ENCODE data around the gene SP8. TPM values are rescaled to one million over a fixed set of nuclear protein-coding genes. Genes with fewer than 3 reads are reported as not detected.

Gene SP8
- total and polyA plus RNA-seq, 5 donors from 2014 or later, result not detected

DNA sequence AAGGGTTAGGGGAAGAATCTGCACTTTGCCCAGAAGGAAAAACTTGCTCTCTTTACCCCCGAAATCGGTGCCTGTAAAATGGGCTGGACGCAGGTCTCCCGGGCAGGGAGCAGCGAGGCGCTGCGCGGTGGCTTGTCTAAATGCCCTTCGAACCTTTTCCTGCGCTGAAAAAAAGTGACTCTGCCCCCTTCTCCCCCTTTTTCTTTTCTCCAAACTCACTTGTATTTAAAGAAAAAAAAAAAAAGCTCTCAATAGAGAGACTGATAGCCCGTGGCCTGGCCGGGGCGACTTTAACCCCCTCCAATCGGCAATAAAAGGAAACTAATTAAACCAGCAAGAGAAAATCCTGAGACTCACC lies 286 bp downstream of the SP8 start:
- Histone ChIP-seq H3K27ac (ENCODE audit: insufficient read depth, low read length, poor library complexity, severe bottlenecking) (no peak overlapping the region), H3K27me3 (ENCODE audit: control insufficient read depth, insufficient read depth, low read length) (peaks cover 52% of the 10 kb centered on the region), H3K36me3 (ENCODE audit: control insufficient read depth, insufficient read depth, low read length) (no peaks in the 10 kb centered on the region), H3K9me3 (ENCODE audit: control insufficient read depth in 2 of 2, low read length in 2 of 2) (peaks cover 3 to 12% of the 10 kb centered on the region in 2 experiments), H3K4me3 (ENCODE audit: low read depth, low read length) (peak overlapping the region; percentile 53), H3K4me1 (ENCODE audit: control insufficient read depth, insufficient read depth, low read length, poor library complexity, severe bottlenecking) (peaks cover 30% of the 10 kb centered on the region)
- no peak overlapping the region for H3K27ac Mint-ChIP-seq
- ATAC-seq (ENCODE audit: low read depth in 2 of 2) (no peak), DNase-seq (no peak)
- peak overlapping the region; percentile 75 to 78 (median 77) for H3K4me3 Mint-ChIP-seq
- no peaks in the 10 kb centered on the region for H3K36me3 Mint-ChIP-seq
- H3K4me1 Mint-ChIP-seq, result peaks cover 12 to 24% (median 15%) of the 10 kb centered on the region in 4 donors
- H3K9me3 Mint-ChIP-seq, result peaks cover 2 to 30% (median 9%) of the 10 kb centered on the region in 7 donors
- H3K27me3 Mint-ChIP-seq, result peaks cover 81% of the 10 kb centered on the region

DNA sequence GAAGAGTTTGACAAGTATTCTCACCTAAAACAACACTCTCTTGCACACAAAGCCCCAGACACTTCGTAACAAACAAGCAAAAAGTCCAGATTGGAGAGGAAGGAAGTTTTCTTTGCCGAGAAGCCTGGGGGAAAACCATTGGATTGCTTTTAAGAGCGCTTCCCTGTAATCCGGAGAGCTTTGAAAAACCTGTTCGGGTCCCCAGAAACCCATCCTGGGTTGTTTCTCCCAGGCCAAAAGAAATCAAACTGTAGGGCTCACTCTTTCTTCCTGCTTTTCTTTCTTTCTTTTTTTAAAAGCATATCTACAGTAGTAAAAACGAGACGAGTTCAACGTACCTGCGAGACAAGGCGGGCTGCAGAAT lies 655 bp downstream of the SP8 start:
- no peaks in the 10 kb centered on the region for H3K36me3 ChIP-seq (ENCODE audit: control insufficient read depth, insufficient read depth, low read length)
- DNase-seq, result no peak
- peak overlapping the region; percentile 53 for H3K4me3 ChIP-seq (ENCODE audit: low read depth, low read length)
- peaks cover 3 to 12% of the 10 kb centered on the region in 2 experiments for H3K9me3 ChIP-seq (ENCODE audit: control insufficient read depth in 2 of 2, low read length in 2 of 2)
- ATAC-seq (ENCODE audit: low read depth in 2 of 2), result no peak
- Mint-ChIP-seq H3K27ac (no peak overlapping the region), H3K4me3 (peak overlapping the region; percentile 21 to 78 (median 76)), H3K4me1 (peaks cover 12 to 24% (median 14%) of the 10 kb centered on the region in 4 donors), H3K27me3 (peaks cover 80% of the 10 kb centered on the region), H3K9me3 (peaks cover 0 to 27% (median 8%) of the 10 kb centered on the region in 7 donors), H3K36me3 (no peaks in the 10 kb centered on the region)
- H3K27me3 ChIP-seq (ENCODE audit: control insufficient read depth, insufficient read depth, low read length), result peaks cover 51% of the 10 kb centered on the region
- peaks cover 30% of the 10 kb centered on the region for H3K4me1 ChIP-seq (ENCODE audit: control insufficient read depth, insufficient read depth, low read length, poor library complexity, severe bottlenecking)
- H3K27ac ChIP-seq (ENCODE audit: insufficient read depth, low read length, poor library complexity, severe bottlenecking), result no peak overlapping the region

GRCh38 chr7:20785157-20786048 lies 1.3 kb downstream of the SP8 start:
- H3K36me3 Mint-ChIP-seq, result no peaks in the 10 kb centered on the region
- DNase-seq (no peak), ATAC-seq (ENCODE audit: low read depth in 2 of 2) (no peak)
- peaks cover 12 to 24% (median 13%) of the 10 kb centered on the region in 4 donors for H3K4me1 Mint-ChIP-seq
- H3K27ac ChIP-seq (ENCODE audit: insufficient read depth, low read length, poor library complexity, severe bottlenecking), result no peak overlapping the region
- H3K4me3 Mint-ChIP-seq, result peak overlapping the region; percentile 10 to 78 (median 76)
- peaks cover 3 to 10% of the 10 kb centered on the region in 2 experiments for H3K9me3 ChIP-seq (ENCODE audit: control insufficient read depth in 2 of 2, low read length in 2 of 2)
- peak overlapping the region; percentile 53 for H3K4me3 ChIP-seq (ENCODE audit: low read depth, low read length)
- H3K36me3 ChIP-seq (ENCODE audit: control insufficient read depth, insufficient read depth, low read length), result no peaks in the 10 kb centered on the region
- peaks cover 54% of the 10 kb centered on the region for H3K27me3 ChIP-seq (ENCODE audit: control insufficient read depth, insufficient read depth, low read length)
- peaks cover 30% of the 10 kb centered on the region for H3K4me1 ChIP-seq (ENCODE audit: control insufficient read depth, insufficient read depth, low read length, poor library complexity, severe bottlenecking)
- H3K27me3 Mint-ChIP-seq, result peaks cover 80% of the 10 kb centered on the region
- H3K27ac Mint-ChIP-seq, result no peak overlapping the region
- H3K9me3 Mint-ChIP-seq, result peaks cover 0 to 29% (median 7%) of the 10 kb centered on the region in 7 donors

GRCh38 chr7:20784388-20785156 lies 2.1 kb downstream of the SP8 start:
- Histone ChIP-seq H3K4me1 (ENCODE audit: control insufficient read depth, insufficient read depth, low read length, poor library complexity, severe bottlenecking) (peaks cover 30% of the 10 kb centered on the region), H3K4me3 (ENCODE audit: low read depth, low read length) (no peak overlapping the region), H3K27me3 (ENCODE audit: control insufficient read depth, insufficient read depth, low read length) (peaks cover 50% of the 10 kb centered on the region), H3K9me3 (ENCODE audit: control insufficient read depth in 2 of 2, low read length in 2 of 2) (peaks cover 3 to 8% of the 10 kb centered on the region in 2 experiments), H3K36me3 (ENCODE audit: control insufficient read depth, insufficient read depth, low read length) (no peaks in the 10 kb centered on the region), H3K27ac (ENCODE audit: insufficient read depth, low read length, poor library complexity, severe bottlenecking) (no peak overlapping the region)
- H3K27me3 Mint-ChIP-seq, result peaks cover 80% of the 10 kb centered on the region
- H3K36me3 Mint-ChIP-seq, result no peaks in the 10 kb centered on the region
- ATAC-seq (ENCODE audit: low read depth in 2 of 2), result no peak
- peaks cover 0 to 26% (median 2%) of the 10 kb centered on the region in 7 donors for H3K9me3 Mint-ChIP-seq
- H3K27ac Mint-ChIP-seq, result no peak overlapping the region
- no peak for DNase-seq
- peaks cover 9 to 24% (median 13%) of the 10 kb centered on the region in 4 donors for H3K4me1 Mint-ChIP-seq
- H3K4me3 Mint-ChIP-seq, result no peak overlapping the region

DNA sequence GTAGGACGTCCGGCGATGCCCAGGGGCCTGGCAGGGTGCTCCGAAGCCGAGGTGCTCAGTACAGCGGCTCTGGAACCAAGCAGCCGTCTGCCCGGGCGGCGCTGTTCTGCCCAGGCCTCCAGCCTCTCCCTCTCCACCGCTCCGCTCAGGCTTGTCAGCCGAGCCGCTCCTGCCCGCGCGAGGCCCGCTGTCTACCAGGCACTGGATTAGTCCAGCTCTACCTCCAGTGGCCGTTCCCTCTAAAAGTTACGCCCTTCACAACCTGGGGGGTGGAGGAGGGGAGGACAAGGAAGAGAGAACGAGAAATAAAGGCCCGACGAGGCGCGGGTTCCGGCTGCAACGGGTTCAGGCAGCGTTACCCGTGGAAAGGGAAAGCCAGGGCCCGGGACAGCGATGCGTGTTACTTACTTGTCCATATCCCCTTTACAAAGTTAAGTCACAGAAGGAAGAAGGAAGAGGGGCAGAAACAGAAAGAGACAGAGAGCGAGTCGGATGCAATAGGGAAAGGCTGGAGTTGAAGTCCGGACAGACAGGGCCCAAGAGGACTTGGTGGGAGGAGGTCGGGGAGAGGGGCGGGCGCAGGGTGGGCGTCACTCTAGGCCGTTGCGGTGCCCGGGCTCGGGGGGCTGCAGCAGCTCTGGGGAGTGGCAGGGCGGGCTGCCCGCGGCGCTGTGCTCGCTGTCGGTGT lies 2.8 kb downstream of the SP8 start:
- Mint-ChIP-seq H3K27ac (peak overlapping the region in 1 of 3 donors; percentile 63), H3K9me3 (peaks cover 0 to 26% (median 2%) of the 10 kb centered on the region in 7 donors), H3K4me3 (peak overlapping the region in 3 of 4 donors; percentile 43 to 82 (median 75)), H3K36me3 (no peaks in the 10 kb centered on the region), H3K27me3 (peaks cover 83% of the 10 kb centered on the region), H3K4me1 (peaks cover 9 to 24% (median 13%) of the 10 kb centered on the region in 4 donors)
- Histone ChIP-seq H3K36me3 (ENCODE audit: control insufficient read depth, insufficient read depth, low read length) (no peaks in the 10 kb centered on the region), H3K27ac (ENCODE audit: insufficient read depth, low read length, poor library complexity, severe bottlenecking) (no peak overlapping the region), H3K9me3 (ENCODE audit: control insufficient read depth in 2 of 2, low read length in 2 of 2) (peaks cover under 1 to 8% of the 10 kb centered on the region in 2 experiments), H3K27me3 (ENCODE audit: control insufficient read depth, insufficient read depth, low read length) (peaks cover 47% of the 10 kb centered on the region), H3K4me3 (ENCODE audit: low read depth, low read length) (no peak overlapping the region), H3K4me1 (ENCODE audit: control insufficient read depth, insufficient read depth, low read length, poor library complexity, severe bottlenecking) (peaks cover 30% of the 10 kb centered on the region)
- no peak for DNase-seq
- no peak for ATAC-seq (ENCODE audit: low read depth in 2 of 2)

GRCh38 chr7:20783125-20783699 lies 3.5 kb downstream of the SP8 start:
- H3K4me1 Mint-ChIP-seq, result peaks cover 9 to 24% (median 13%) of the 10 kb centered on the region in 4 donors
- peaks cover 41% of the 10 kb centered on the region for H3K27me3 ChIP-seq (ENCODE audit: control insufficient read depth, insufficient read depth, low read length)

DNA sequence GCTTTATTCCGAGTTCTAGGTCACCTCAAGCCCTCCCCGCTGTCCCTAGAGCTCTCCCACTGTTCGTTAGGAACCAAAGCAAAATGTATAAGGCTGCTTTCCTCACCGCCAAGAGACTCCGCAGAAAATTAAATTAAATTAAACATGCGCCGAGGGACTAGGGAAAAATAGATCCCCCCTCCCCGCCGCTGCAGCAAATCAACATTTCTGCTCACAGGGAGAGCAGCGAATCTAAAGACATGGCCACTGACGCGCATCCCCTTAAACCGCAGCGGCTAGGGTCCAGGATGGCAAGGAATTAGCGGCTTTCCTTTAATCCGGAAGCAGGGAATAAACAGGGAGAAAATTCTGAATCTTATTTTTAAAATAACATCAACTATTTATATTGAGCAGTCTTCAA lies 7.6 kb downstream of the SP8 start:
- no peak for DNase-seq
- H3K4me1 Mint-ChIP-seq, result peaks cover 4 to 11% (median 10%) of the 10 kb centered on the region in 4 donors
- peaks cover 44% of the 10 kb centered on the region for H3K27me3 ChIP-seq (ENCODE audit: control insufficient read depth, insufficient read depth, low read length)
- ATAC-seq (ENCODE audit: low read depth in 2 of 2), result no peak
- no peak overlapping the region for H3K27ac ChIP-seq (ENCODE audit: insufficient read depth, low read length, poor library complexity, severe bottlenecking)
- H3K4me3 Mint-ChIP-seq, result no peak overlapping the region
- peaks cover 89% of the 10 kb centered on the region for H3K27me3 Mint-ChIP-seq
- no peaks in the 10 kb centered on the region for H3K36me3 ChIP-seq (ENCODE audit: control insufficient read depth, insufficient read depth, low read length)
- peaks cover 0 to 3% of the 10 kb centered on the region in 2 experiments for H3K9me3 ChIP-seq (ENCODE audit: control insufficient read depth in 2 of 2, low read length in 2 of 2)
- H3K4me1 ChIP-seq (ENCODE audit: control insufficient read depth, insufficient read depth, low read length, poor library complexity, severe bottlenecking), result no peaks in the 10 kb centered on the region
- peaks cover 0 to 17% (median 2%) of the 10 kb centered on the region in 7 donors for H3K9me3 Mint-ChIP-seq
- H3K27ac Mint-ChIP-seq, result no peak overlapping the region
- peaks cover 5% of the 10 kb centered on the region for H3K36me3 Mint-ChIP-seq
- no peak overlapping the region for H3K4me3 ChIP-seq (ENCODE audit: low read depth, low read length)

More at GRCh38 chr7:20783125-20783699, 3.5 kb downstream of the SP8 start:
- H3K4me1 ChIP-seq (ENCODE audit: control insufficient read depth, insufficient read depth, low read length, poor library complexity, severe bottlenecking), result peaks cover 30% of the 10 kb centered on the region
- Mint-ChIP-seq H3K27ac (peak overlapping the region in 1 of 3 donors; percentile 45), H3K27me3 (peaks cover 83% of the 10 kb centered on the region), H3K4me3 (peak overlapping the region in 1 of 4 donors; percentile 43), H3K9me3 (peaks cover 0 to 26% (median 2%) of the 10 kb centered on the region in 7 donors), H3K36me3 (no peaks in the 10 kb centered on the region)
- H3K9me3 ChIP-seq (ENCODE audit: control insufficient read depth in 2 of 2, low read length in 2 of 2), result peaks cover 0 to 7% of the 10 kb centered on the region in 2 experiments
- no peak for DNase-seq
- H3K36me3 ChIP-seq (ENCODE audit: control insufficient read depth, insufficient read depth, low read length), result no peaks in the 10 kb centered on the region
- no peak overlapping the region for H3K27ac ChIP-seq (ENCODE audit: insufficient read depth, low read length, poor library complexity, severe bottlenecking)
- no peak for ATAC-seq (ENCODE audit: low read depth in 2 of 2)
- H3K4me3 ChIP-seq (ENCODE audit: low read depth, low read length), result no peak overlapping the region

Data from CD4-positive, CD25-positive, alpha-beta regulatory T cell (primary cell).